NB4 (cell line): ENCODE measurements around the gene EEF1AKMT4.

ENCODE experiments used
- DNase-seq: peaks from one replicate; pipeline ENCODE4 v3.0.0; 2010; ENCODE audit warnings: low read depth
- H3K4me3 ChIP-seq: one replicate; pipeline ENCODE4 v1.5.1; 2011; ENCODE audit warnings: mild to moderate bottlenecking, low read depth, low read length, moderate library complexity
- MYC ChIP-seq: IDR thresholded peaks from 2 replicates; pipeline ENCODE4 v1.6.1; 2011; ENCODE audit warnings: low read depth, low read length
- POLR2A ChIP-seq: IDR thresholded peaks from 2 replicates; pipeline ENCODE4 v1.6.1; 2011; ENCODE audit warnings: mild to moderate bottlenecking; ENCODE audit not compliant: insufficient read length; ENCODE audit errors: extremely low read depth
- TF ChIP-seq, protein P1 (sequence below): IDR thresholded peaks from one replicate; pipeline ENCODE4 v1.5.1; 2012; ENCODE audit warnings: low read depth, low read length
- TF ChIP-seq, protein P2 (sequence below): IDR thresholded peaks from 2 replicates; pipeline ENCODE4 v1.6.1; 2011; ENCODE audit warnings: low read depth, low read length

Gene EEF1AKMT4

GRCh38 chr3:184211718-184212117 lies 37.8 kb upstream of the EEF1AKMT4 start:
- DNase-seq = no peak
- no peak overlapping the region for H3K4me3 ChIP-seq
- no peak for TF ChIP-seq MYC
- TF ChIP-seq POLR2A = no peak
- TF ChIP-seq, protein P1, sequence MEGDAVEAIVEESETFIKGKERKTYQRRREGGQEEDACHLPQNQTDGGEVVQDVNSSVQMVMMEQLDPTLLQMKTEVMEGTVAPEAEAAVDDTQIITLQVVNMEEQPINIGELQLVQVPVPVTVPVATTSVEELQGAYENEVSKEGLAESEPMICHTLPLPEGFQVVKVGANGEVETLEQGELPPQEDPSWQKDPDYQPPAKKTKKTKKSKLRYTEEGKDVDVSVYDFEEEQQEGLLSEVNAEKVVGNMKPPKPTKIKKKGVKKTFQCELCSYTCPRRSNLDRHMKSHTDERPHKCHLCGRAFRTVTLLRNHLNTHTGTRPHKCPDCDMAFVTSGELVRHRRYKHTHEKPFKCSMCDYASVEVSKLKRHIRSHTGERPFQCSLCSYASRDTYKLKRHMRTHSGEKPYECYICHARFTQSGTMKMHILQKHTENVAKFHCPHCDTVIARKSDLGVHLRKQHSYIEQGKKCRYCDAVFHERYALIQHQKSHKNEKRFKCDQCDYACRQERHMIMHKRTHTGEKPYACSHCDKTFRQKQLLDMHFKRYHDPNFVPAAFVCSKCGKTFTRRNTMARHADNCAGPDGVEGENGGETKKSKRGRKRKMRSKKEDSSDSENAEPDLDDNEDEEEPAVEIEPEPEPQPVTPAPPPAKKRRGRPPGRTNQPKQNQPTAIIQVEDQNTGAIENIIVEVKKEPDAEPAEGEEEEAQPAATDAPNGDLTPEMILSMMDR = no peak
- TF ChIP-seq, protein P2, sequence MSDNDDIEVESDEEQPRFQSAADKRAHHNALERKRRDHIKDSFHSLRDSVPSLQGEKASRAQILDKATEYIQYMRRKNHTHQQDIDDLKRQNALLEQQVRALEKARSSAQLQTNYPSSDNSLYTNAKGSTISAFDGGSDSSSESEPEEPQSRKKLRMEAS = no peak

- TF ChIP-seq, protein P1 = no peak
- TF ChIP-seq POLR2A = no peak
- no peak for DNase-seq
- H3K4me3 ChIP-seq = no peak overlapping the region
These were observed 30.7 kb upstream of the EEF1AKMT4 start for GRCh38 chr3:184218814-184219213.

DNA sequence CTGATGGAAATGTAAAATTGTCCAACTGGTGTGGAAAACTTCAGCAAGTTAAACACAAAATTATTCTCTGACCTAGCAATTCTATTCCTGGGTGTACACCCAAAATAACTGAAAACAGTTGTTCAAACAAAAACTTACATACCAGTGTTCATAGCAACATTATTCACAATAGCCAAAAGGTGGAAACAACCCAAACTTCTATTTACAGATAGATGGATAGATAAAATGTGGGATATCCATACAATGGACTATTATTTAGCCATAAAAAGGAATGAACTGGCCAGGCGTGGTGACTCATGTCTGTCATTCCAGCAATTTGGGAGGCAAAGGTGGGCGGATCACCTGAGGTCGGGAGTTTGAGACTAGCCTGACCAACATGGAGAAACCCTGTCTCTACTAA lies 27.0 kb upstream of the EEF1AKMT4 start:
- no peak overlapping the region for H3K4me3 ChIP-seq
- TF ChIP-seq, protein P2 = no peak
- TF ChIP-seq, protein P1 = no peak
- TF ChIP-seq MYC = no peak
- TF ChIP-seq POLR2A = no peak
- DNase-seq = no peak

GRCh38 chr3:184223946-184224345 lies 25.5 kb upstream of the EEF1AKMT4 start:
- no peak for TF ChIP-seq POLR2A
- H3K4me3 ChIP-seq = no peak overlapping the region
- no peak for DNase-seq

DNA sequence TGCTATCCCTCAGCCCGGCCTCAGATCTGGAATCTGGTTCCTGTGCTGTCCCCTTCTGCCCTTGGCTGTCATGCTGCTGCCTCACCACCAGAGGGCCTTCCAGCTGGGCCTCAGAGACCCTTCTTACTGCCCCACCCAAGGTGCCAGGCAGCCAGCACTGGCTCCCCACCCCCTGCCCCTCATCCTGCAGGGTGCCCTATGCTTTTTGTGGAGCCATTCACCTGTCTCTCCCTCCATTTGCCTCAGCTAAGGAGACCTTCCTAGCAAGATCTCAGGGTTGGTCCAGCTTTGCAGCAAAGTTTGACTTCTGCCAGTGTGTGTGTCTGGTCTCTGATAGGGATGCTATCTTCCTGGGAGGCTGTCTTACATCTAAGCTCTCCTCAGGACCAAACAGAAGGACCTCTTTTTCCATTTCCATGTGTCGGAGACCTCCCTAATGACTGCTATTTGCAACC lies 22.0 kb upstream of the EEF1AKMT4 start:
- H3K4me3 ChIP-seq = no peak overlapping the region
- DNase-seq = peak; percentile 55
- TF ChIP-seq, protein P1 = peak; percentile 84
- no peak for TF ChIP-seq MYC

DNA sequence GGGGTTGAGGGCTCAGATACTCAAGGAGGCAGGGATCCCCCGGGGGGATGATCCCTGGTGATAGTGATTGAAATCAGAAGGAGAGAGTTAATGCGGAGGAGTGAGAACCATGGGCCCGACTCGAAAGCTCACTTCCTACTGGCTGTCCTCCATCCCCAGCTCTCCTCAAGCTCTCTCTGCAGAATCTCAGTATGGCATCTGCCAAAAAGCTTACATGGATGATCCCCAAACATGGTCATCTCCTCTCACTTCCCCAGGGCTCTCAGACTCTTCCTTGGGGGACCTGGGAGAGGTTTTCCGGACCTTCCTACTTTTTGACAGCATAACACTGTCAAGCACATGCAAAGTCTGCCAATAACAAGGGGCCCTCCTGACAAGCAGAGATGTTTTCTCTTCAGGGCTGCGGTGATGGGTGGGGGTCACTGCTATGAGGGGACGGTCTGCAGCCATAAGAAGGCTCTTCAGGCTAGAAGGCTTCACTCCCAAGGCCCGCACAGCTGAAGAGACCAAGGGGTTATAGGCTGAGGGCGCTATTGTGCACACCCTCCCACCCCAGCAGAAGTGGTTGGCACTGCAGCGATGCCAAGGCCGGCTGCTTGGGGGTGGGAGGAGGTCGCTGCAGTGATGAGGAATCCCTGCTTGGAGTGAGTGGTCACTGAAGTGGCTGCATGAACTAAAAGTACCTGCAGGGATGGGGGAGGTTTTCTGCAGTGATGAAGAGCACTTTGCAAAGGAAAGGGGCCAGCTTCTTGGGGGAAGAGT lies 20.9 kb upstream of the EEF1AKMT4 start:
- H3K4me3 ChIP-seq = no peak overlapping the region

More for the DNA sequence above, 20.9 kb upstream of the EEF1AKMT4 start:
- no peak for DNase-seq
- TF ChIP-seq, protein P1 = no peak
- TF ChIP-seq, protein P2 = no peak
- TF ChIP-seq MYC (no peak), POLR2A (no peak)
